ENCODE results near the gene VSTM1.
"Not testable (repeated sequence)": the region's sequence is repeated elsewhere in the genome, so short reads cannot be mapped to it uniquely, and the experiment has no call there.

The VSTM1 gene

GRCh38 chr19:54069470-54069869, 5.8 kb upstream of the VSTM1 start:
- DNase-seq = no peak

GRCh38 chr19:54062643-54063042, 1.1 kb downstream of the VSTM1 start:
- no peak for DNase-seq

- DNase-seq = no peak
Measured at GRCh38 chr19:54047616-54048015, 16.1 kb downstream of the VSTM1 start.

GRCh38 chr19:54045771-54046170, 17.9 kb downstream of the VSTM1 start:
- no peak for DNase-seq

- DNase-seq = no peak
Measured at GRCh38 chr19:54042989-54043388, 20.7 kb downstream of the VSTM1 start.

GRCh38 chr19:54041969-54042606, 21.6 kb downstream of the VSTM1 start:
- DNase-seq = no peak

GRCh38 chr19:54040003-54040402, 23.7 kb downstream of the VSTM1 start:
- no peak for DNase-seq

GRCh38 chr19:54036542-54036941, 27.2 kb downstream of the VSTM1 start:
- DNase-seq = not testable (repeated sequence)

GRCh38 chr19:54035215-54036178, 28.2 kb downstream of the VSTM1 start:
- DNase-seq = no peak

GRCh38 chr19:54030895-54031586, 32.7 kb downstream of the VSTM1 start:
- DNase-seq = no peak

- DNase-seq = no peak
Measured at GRCh38 chr19:54029930-54030490, 33.7 kb downstream of the VSTM1 start.

GRCh38 chr19:54029301-54029700, 34.4 kb downstream of the VSTM1 start:
- no peak for DNase-seq

- no peak for DNase-seq
Measured at GRCh38 chr19:54026656-54027055, 37.0 kb downstream of the VSTM1 start.

- no peak for DNase-seq
Measured at GRCh38 chr19:54024660-54025059, 39.0 kb downstream of the VSTM1 start.

GRCh38 chr19:54023191-54023590, 40.5 kb downstream of the VSTM1 start:
- DNase-seq = no peak

- DNase-seq = no peak
Measured at GRCh38 chr19:54021932-54022331, 41.8 kb downstream of the VSTM1 start.

- no peak for DNase-seq
Measured at GRCh38 chr19:54021363-54021762, 42.3 kb downstream of the VSTM1 start.

- DNase-seq = no peak
Measured at GRCh38 chr19:54017261-54017660, 46.4 kb downstream of the VSTM1 start.

GRCh38 chr19:54014920-54015560, 48.7 kb downstream of the VSTM1 start:
- DNase-seq = peak; percentile 33

GRCh38 chr19:54013866-54014265, 49.8 kb downstream of the VSTM1 start:
- DNase-seq = no peak

- DNase-seq = no peak
Measured at GRCh38 chr19:54011507-54012211, 52.0 kb downstream of the VSTM1 start.

- no peak for DNase-seq
Measured at GRCh38 chr19:54010474-54010873, 53.2 kb downstream of the VSTM1 start.
